ENCODE data around the gene CACNA2D3. TPM values are rescaled to one million over a fixed set of nuclear protein-coding genes. Genes with fewer than 3 reads are reported as not detected.

Gene CACNA2D3
- total RNA-seq, 4 donors from 2014 or later = 0.30 to 9.6 (median 3.9) TPM

DNA sequence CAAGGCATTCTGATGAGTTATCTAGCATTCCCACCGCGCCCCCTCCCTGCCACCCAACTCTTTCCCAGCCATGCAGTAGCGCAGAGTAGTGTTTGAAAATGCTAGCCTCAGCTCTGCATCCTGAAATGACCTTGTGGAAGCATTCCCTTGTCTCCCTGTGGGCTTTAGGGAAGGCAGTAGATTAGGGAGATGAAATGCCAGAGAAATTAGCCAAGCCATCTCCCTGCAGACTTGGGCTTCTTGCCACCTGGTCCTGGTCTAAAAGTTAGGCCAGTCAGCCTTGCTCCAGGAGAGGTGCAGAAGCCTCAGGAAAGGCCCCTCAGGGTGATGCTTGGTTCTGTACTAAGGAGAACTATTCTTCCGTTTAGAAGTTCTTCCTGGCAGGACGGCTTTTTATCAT lies 231.2 kb downstream of the CACNA2D3 start:
- no peaks in the 10 kb centered on the region for H3K27me3 ChIP-seq
- H3K4me3 ChIP-seq = no peak overlapping the region
- no peak for DNase-seq (ENCODE audit: low spot score in 2 of 2)
- TF ChIP-seq, protein P1, sequence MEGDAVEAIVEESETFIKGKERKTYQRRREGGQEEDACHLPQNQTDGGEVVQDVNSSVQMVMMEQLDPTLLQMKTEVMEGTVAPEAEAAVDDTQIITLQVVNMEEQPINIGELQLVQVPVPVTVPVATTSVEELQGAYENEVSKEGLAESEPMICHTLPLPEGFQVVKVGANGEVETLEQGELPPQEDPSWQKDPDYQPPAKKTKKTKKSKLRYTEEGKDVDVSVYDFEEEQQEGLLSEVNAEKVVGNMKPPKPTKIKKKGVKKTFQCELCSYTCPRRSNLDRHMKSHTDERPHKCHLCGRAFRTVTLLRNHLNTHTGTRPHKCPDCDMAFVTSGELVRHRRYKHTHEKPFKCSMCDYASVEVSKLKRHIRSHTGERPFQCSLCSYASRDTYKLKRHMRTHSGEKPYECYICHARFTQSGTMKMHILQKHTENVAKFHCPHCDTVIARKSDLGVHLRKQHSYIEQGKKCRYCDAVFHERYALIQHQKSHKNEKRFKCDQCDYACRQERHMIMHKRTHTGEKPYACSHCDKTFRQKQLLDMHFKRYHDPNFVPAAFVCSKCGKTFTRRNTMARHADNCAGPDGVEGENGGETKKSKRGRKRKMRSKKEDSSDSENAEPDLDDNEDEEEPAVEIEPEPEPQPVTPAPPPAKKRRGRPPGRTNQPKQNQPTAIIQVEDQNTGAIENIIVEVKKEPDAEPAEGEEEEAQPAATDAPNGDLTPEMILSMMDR (IDR thresholded peaks at IDR 0.05) = no peak
- no peak for TF ChIP-seq POLR2A (IDR thresholded peaks at IDR 0.05)
- TF ChIP-seq EP300 (IDR thresholded peaks at IDR 0.05) = no peak
- WGBS, 2 donors = 46 to 48% methylated on average over 5 of the region's 5 CpGs
- no peak overlapping the region for H3K27ac ChIP-seq
- H3K9me3 ChIP-seq = no peaks in the 10 kb centered on the region
- H3K36me3 ChIP-seq = no peaks in the 10 kb centered on the region
- H3K4me1 ChIP-seq = peaks cover 0 to 11% (median 0%) of the 10 kb centered on the region in 4 donors

DNA sequence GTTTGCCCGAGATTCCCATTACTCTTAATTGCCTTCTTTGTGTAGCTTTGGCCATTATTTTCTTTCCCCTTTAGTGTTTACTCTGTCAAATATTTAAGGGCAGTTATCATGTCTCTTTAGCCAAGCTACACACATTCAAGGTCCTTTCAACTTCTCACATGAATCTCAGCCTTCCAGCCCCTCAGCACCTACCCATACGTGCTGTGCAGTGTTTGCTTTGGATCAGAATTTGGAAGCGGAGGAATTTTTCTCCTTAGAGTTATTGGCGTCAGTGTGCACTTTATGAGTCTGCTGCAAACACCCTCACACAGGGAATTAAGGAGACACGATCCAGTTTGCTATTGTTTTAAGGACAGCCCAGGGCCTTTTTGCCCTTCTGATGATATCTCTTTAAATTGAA lies 231.6 kb downstream of the CACNA2D3 start:
- Histone ChIP-seq H3K4me3 (no peak overlapping the region), H3K9me3 (no peaks in the 10 kb centered on the region), H3K4me1 (peaks cover 0 to 11% (median 0%) of the 10 kb centered on the region in 4 donors), H3K36me3 (no peaks in the 10 kb centered on the region), H3K27ac (no peak overlapping the region), H3K27me3 (no peaks in the 10 kb centered on the region)
- WGBS, 2 donors = 29 to 32% methylated on average over 5 of the region's 5 CpGs
- TF ChIP-seq EP300 (IDR thresholded peaks at IDR 0.05) (no peak), POLR2A (IDR thresholded peaks at IDR 0.05) (no peak)
- TF ChIP-seq, protein P1 (IDR thresholded peaks at IDR 0.05) = no peak
- DNase-seq (ENCODE audit: low spot score in 2 of 2) = no peak

DNA sequence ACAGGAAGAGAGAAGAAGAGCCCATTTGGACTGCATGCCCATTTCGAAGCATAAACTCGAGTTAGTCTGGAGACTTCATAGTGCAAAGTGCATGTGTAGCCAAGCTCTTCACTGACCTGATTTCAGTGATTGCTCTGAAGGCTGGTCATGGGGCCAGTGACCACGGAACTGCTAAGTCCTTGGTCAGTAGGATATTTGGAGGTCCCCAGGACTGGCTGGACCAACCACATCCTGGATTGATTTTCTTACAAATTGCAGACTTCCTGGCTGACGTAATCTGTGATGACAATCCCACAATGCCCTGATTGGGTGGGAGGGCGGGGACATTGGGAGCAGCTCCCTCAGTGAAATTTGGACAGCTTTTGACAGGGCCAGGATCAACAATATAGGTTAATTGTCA lies 233.4 kb downstream of the CACNA2D3 start:
- Histone ChIP-seq H3K4me3 (no peak overlapping the region), H3K4me1 (peaks cover 0 to 11% (median 0%) of the 10 kb centered on the region in 4 donors), H3K27ac (no peak overlapping the region), H3K36me3 (no peaks in the 10 kb centered on the region), H3K27me3 (no peaks in the 10 kb centered on the region), H3K9me3 (no peaks in the 10 kb centered on the region)
- no peak for DNase-seq (ENCODE audit: low spot score in 2 of 2)
- TF ChIP-seq POLR2A (IDR thresholded peaks at IDR 0.05) = no peak
- no peak for TF ChIP-seq EP300 (IDR thresholded peaks at IDR 0.05)
- TF ChIP-seq, protein P1 (IDR thresholded peaks at IDR 0.05) = no peak
- WGBS, 2 donors = 80 to 82% methylated on average over 4 to 5 of the region's 5 CpGs

DNA sequence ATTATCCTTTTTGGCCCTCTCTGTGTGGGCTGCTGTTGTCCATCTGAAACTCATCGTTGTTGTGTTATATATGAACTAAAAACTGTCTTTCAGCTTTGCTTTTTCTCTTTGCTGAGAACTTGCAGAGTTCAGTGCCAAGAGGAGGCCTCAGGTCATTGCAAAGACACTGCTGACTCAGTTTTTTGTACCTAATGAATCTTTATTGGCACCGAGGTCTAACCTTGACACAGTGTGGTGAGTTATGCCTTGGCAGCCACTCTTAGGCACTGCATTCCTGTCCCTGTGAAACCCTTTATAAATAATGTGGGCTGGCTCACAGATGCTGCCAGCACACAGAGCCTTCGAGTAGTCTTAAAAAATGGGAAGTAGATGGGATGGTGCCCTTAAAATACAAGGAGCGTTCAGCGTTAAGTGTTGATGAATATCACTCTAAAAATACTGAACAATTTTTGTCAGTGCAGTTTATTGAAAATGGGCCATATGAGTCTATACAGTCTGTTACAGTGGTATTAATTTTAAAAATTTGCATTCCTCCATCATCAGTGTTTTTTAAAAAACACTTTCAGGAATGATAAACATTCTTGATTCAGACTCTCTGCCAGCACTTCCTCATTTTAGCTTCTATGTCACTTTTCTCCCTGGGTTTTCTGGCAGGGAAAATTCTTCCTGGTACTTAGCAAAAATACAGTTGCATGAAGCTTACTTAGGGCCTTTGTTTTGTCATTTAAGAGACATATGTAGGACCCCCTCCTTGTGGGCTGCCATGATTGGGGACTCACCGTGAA lies 234.1 kb downstream of the CACNA2D3 start:
- H3K27ac ChIP-seq = no peak overlapping the region
- TF ChIP-seq, protein P1 (IDR thresholded peaks at IDR 0.05) = no peak
- TF ChIP-seq POLR2A (IDR thresholded peaks at IDR 0.05) (no peak), EP300 (IDR thresholded peaks at IDR 0.05) (no peak)
- no peak overlapping the region for H3K4me3 ChIP-seq
- H3K36me3 ChIP-seq = no peaks in the 10 kb centered on the region
- DNase-seq (ENCODE audit: low spot score in 2 of 2) = no peak
- no peaks in the 10 kb centered on the region for H3K9me3 ChIP-seq
- H3K4me1 ChIP-seq = peaks cover 0 to 11% (median 0%) of the 10 kb centered on the region in 4 donors
- 50 to 57% methylated on average over 6 of the region's 6 CpGs for WGBS, 2 donors
- no peaks in the 10 kb centered on the region for H3K27me3 ChIP-seq

DNA sequence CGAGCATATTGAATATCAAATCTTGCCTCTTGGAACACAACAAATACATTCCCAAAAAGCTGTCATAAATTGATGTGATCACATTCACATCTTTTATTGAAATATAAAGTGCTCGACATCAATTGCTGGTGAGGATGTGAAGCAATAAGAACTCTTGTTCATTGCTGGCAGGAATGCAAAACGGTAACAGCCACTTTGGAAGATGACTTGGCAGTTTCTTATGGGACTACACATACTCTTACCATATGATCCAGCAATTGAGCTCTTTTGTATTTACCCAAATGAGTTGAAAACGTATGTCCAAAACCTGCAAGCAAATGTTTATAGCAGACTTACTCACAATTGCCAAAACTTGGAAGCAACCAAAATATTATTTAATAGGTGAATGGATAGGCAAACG lies 234.9 kb downstream of the CACNA2D3 start:
- TF ChIP-seq POLR2A (IDR thresholded peaks at IDR 0.05) = no peak
- no peak for TF ChIP-seq EP300 (IDR thresholded peaks at IDR 0.05)
- TF ChIP-seq, protein P1 (IDR thresholded peaks at IDR 0.05) = no peak
- WGBS, 2 donors = 73 to 76% methylated on average over 5 of the region's 5 CpGs
- no peak overlapping the region for H3K4me3 ChIP-seq
- H3K36me3 ChIP-seq = no peaks in the 10 kb centered on the region
- no peak for DNase-seq (ENCODE audit: low spot score in 2 of 2)
- H3K9me3 ChIP-seq = no peaks in the 10 kb centered on the region
- H3K27me3 ChIP-seq = no peaks in the 10 kb centered on the region
- H3K4me1 ChIP-seq = peaks cover 0 to 11% (median 0%) of the 10 kb centered on the region in 4 donors
- no peak overlapping the region for H3K27ac ChIP-seq

All from tibial nerve (tissue), 4 donors.